Heart left ventricle (tissue), 16 donors: ENCODE data around the gene CPLANE1. TPM values are rescaled to one million over a fixed set of nuclear protein-coding genes. Genes with fewer than 3 reads are reported as not detected.

Experiments used
- ATAC-seq, 4 donors: fragments of 200-7000 bp; cut with Tn5 transposase; one replicate each; pipeline ENCODE4 v1.9.1; 2020 to 2022; ENCODE audit warnings: moderate library complexity in 4 of 4, mild to moderate bottlenecking in 3 of 4, moderate number of reproducible peaks in 1 of 4
- DNase-seq, 5 donors: peaks; one replicate each; pipeline ENCODE4 v3.0.0-alpha.2; 2020
- H3K27ac ChIP-seq, 12 donors: fragments of 200-600 bp; sonication (generic) in 4 of 12; one replicate each; pipeline versions ENCODE4 v1.5.0 to v1.8.0; 2016 to 2022; ENCODE audit warnings: mild to moderate bottlenecking in 2 of 12
- H3K27me3 ChIP-seq, 9 donors: fragments of 200-600 bp; sonication (generic) in 2 of 9; one replicate each; pipeline versions ENCODE4 v1.5.1 to v1.8.0; 2016 to 2022; ENCODE audit warnings: mild to moderate bottlenecking in 3 of 9
- H3K36me3 ChIP-seq, 9 donors: fragments of 200-600 bp; sonication (generic) in 2 of 9; one replicate each; pipeline versions ENCODE4 v1.5.0 to v1.8.0; 2018 to 2022; ENCODE audit warnings: mild to moderate bottlenecking in 2 of 9
- H3K4me1 ChIP-seq, 12 donors: fragments of 200-600 bp; sonication (generic) in 4 of 12; one replicate each; pipeline versions ENCODE4 v1.5.0 to v1.8.0; 2016 to 2022; ENCODE audit warnings: mild to moderate bottlenecking in 3 of 12
- H3K4me3 ChIP-seq, 12 donors: fragments of 200-600 bp; sonication (generic) in 4 of 12; one replicate each; pipeline versions ENCODE4 v1.5.0 to v1.8.0; 2017 to 2022; ENCODE audit warnings: mild to moderate bottlenecking in 9 of 12, moderate library complexity in 4 of 12
- H3K9me3 ChIP-seq, 12 donors: fragments of 200-600 bp; sonication (generic) in 4 of 12; one replicate each; pipeline versions ENCODE4 v1.5.0 to v1.8.0; 2016 to 2022; ENCODE audit warnings: mild to moderate bottlenecking in 1 of 12
- CTCF ChIP-seq, 12 donors: fragments of 200-600 bp; sonication (generic) in 4 of 12; IDR thresholded peaks; one replicate each; pipeline versions ENCODE4 v1.5.0 to v1.8.0; 2018 to 2022; ENCODE audit warnings: antibody characterized with exemption in 12 of 12, mild to moderate bottlenecking in 5 of 12
- POLR2A ChIP-seq, 2 donors: fragments of 450-650 bp; IDR thresholded peaks; one replicate each; pipeline ENCODE4 v1.6.1; 2017; ENCODE audit warnings: antibody characterized with exemption in 2 of 2, mild to moderate bottlenecking in 2 of 2, moderate library complexity in 2 of 2
- WGBS, 4 donors: extraction: QIAGEN DNeasy Blood & Tissue Kit in 2 of 4; methylation state at CpG; one replicate each; pipeline versions ENCODE4 v1.1.5 to v1.1.7; 2013 to 2018; 5-methylcytosine and 5-hydroxymethylcytosine counted together
- intact Hi-C, 10 donors: fragments of 100-400 bp; cut with DNase I; formaldehyde crosslinking; loops; one replicate each; pipeline versions ENCODE4 v1.11.1 to v1.14.2; 2022
- polyA plus RNA-seq, 2 donors: library from polyadenylated mRNA; stranded (reverse); fragments of 200-250 nt; gene quantifications; one replicate each; pipeline ENCODE4 v1.2.3, GENCODE V29; 2013
- total RNA-seq, 9 donors: library from RNA; depleted of rRNA in 2 of 9; stranded (reverse); fragments of >200 nt in 2 of 9; fragmentation: NEBNext Ultra II Directional in 3 of 9; extraction: Animal tissue kit (Norgen Biotek cat#: 25700) in 3 of 9; gene quantifications; one replicate each; pipeline versions ENCODE4 v1.1.0 to v1.2.4, GENCODE V29; 2016 to 2023
- donor health status: ischemic (EF 13 %, LVEDD 7.1; RV severe dilation, severe dysfunction).
- donor health status: healthy with polysubstance abuse.
- donor health status: DM: no; HTN: yes; CAD: no.
- donor health status: DM: no; HTN: no; CAD: no.
- donor health status: ischemic (EF 25% LVEDD 6.9; RV normal size, moderate dysfunction).
- donor health status: ischemic (EF 25% LVEDD 5.7; RV mildly dilated, moderate dysfunction).
- donor health status: healthy.
- donor health status: DM: yes; HTN: yes; CAD: no.
- donor health status: ischemic (EF 35%, LVEDD 5.7; RV mildly dilated, moderate dysfunction).
- donor health status: nonischemic (EF 11% LVEDD 7.7; RV severe dilation, severe dysfunction).
- donor health status: DM: yes; HTN: yes; CAD: no.
- donor health status: PGD.
- donor health status: ischemic (EF 29% LVEDD 5.4; RV normal size, mild dysfunction).
- donor health status: nonischemic (EF 23%, LVEDD 6.1; RV moderate dilation, normal function).

CPLANE1 gene
- total and polyA plus RNA-seq, 11 donors, result 2.6 to 13.2 (median 9.3) TPM

GRCh38 chr5:37071487-37071886 is 177.7 kb downstream of the CPLANE1 start:
- WGBS, 4 donors, result 67 to 80% (median 75%) methylated on average over 1 of the region's 1 CpG
- TF ChIP-seq POLR2A (IDR thresholded peaks at IDR 0.05) (no peak), CTCF (IDR thresholded peaks at IDR 0.05) (no peak)
- H3K4me3 ChIP-seq, result no peak overlapping the region
- H3K9me3 ChIP-seq, result no peaks in the 10 kb centered on the region
- H3K36me3 ChIP-seq, result peaks cover 0 to 7% (median under 1%) of the 10 kb centered on the region in 9 donors
- DNase-seq (no peak), ATAC-seq (no peak)
- no peaks in the 10 kb centered on the region for H3K27me3 ChIP-seq
- H3K4me1 ChIP-seq, result peaks cover 0 to 6% (median 0%) of the 10 kb centered on the region in 12 donors
- intact Hi-C loops, result no loop called here
- no peak overlapping the region for H3K27ac ChIP-seq

GRCh38 chr5:37064442-37064841 is 184.7 kb downstream of the CPLANE1 start:
- Histone ChIP-seq H3K27ac (no peak overlapping the region), H3K4me3 (no peak overlapping the region), H3K27me3 (no peaks in the 10 kb centered on the region), H3K36me3 (peaks cover 3 to 78% (median 63%) of the 10 kb centered on the region in 9 donors), H3K9me3 (no peaks in the 10 kb centered on the region), H3K4me1 (no peaks in the 10 kb centered on the region)
- no peak for ATAC-seq
- intact Hi-C loops, result no loop called here
- TF ChIP-seq POLR2A (IDR thresholded peaks at IDR 0.05) (no peak), CTCF (IDR thresholded peaks at IDR 0.05) (no peak)
- 87 to 90% (median 89%) methylated on average over 9 of the region's 9 CpGs for WGBS, 4 donors
- no peak for DNase-seq

GRCh38 chr5:37063739-37064138 is 185.4 kb downstream of the CPLANE1 start:
- intact Hi-C loops, result no loop called here
- Histone ChIP-seq H3K27me3 (no peaks in the 10 kb centered on the region), H3K4me1 (no peaks in the 10 kb centered on the region), H3K9me3 (no peaks in the 10 kb centered on the region), H3K27ac (no peak overlapping the region), H3K36me3 (peaks cover 3 to 85% (median 70%) of the 10 kb centered on the region in 9 donors), H3K4me3 (no peak overlapping the region)
- TF ChIP-seq POLR2A (IDR thresholded peaks at IDR 0.05), result no peak
- TF ChIP-seq CTCF (IDR thresholded peaks at IDR 0.05), result no peak
- WGBS, 4 donors, result 95 to 97% (median 96%) methylated on average over 7 of the region's 7 CpGs
- ATAC-seq (no peak), DNase-seq (no peak)

- Histone ChIP-seq H3K36me3 (peaks cover 3 to 98% (median 92%) of the 10 kb centered on the region in 9 donors), H3K4me3 (no peak overlapping the region), H3K27me3 (no peaks in the 10 kb centered on the region), H3K9me3 (no peaks in the 10 kb centered on the region), H3K4me1 (no peaks in the 10 kb centered on the region), H3K27ac (no peak overlapping the region)
- TF ChIP-seq POLR2A (IDR thresholded peaks at IDR 0.05) (no peak), CTCF (IDR thresholded peaks at IDR 0.05) (no peak)
- intact Hi-C loops, result no loop called here
- DNase-seq (no peak), ATAC-seq (no peak)
- 98 to 100% (median 100%) methylated on average over 1 of the region's 1 CpG for WGBS, 4 donors
Measured at GRCh38 chr5:37060030-37060429, 189.1 kb downstream of the CPLANE1 start.
